HG03342 (cell line): Measurements from ENCODE around the gene HECTD1.
"Not testable (repeated sequence)": the region's sequence is repeated elsewhere in the genome, so short reads cannot be mapped to it uniquely, and the experiment has no call there.

Source experiments
- ATAC-seq: cut with Tn5 transposase; IDR thresholded peaks from one replicate; pipeline ENCODE4 v1.9.1; 2021; ENCODE audit warnings: mild to moderate bottlenecking, moderate library complexity; ENCODE audit not compliant: unreplicated experiment

HECTD1 gene

GRCh38 chr14:31096255-31096654 lies 111.3 kb downstream of the HECTD1 start:
- ATAC-seq = no peak

GRCh38 chr14:31095817-31096216 lies 111.8 kb downstream of the HECTD1 start:
- ATAC-seq = not testable (repeated sequence)

- not testable (repeated sequence) for ATAC-seq
Observed at GRCh38 chr14:31093884-31094839, 113.4 kb downstream of the HECTD1 start.

- ATAC-seq = no peak
Observed at GRCh38 chr14:31092160-31092708, 115.4 kb downstream of the HECTD1 start.

DNA sequence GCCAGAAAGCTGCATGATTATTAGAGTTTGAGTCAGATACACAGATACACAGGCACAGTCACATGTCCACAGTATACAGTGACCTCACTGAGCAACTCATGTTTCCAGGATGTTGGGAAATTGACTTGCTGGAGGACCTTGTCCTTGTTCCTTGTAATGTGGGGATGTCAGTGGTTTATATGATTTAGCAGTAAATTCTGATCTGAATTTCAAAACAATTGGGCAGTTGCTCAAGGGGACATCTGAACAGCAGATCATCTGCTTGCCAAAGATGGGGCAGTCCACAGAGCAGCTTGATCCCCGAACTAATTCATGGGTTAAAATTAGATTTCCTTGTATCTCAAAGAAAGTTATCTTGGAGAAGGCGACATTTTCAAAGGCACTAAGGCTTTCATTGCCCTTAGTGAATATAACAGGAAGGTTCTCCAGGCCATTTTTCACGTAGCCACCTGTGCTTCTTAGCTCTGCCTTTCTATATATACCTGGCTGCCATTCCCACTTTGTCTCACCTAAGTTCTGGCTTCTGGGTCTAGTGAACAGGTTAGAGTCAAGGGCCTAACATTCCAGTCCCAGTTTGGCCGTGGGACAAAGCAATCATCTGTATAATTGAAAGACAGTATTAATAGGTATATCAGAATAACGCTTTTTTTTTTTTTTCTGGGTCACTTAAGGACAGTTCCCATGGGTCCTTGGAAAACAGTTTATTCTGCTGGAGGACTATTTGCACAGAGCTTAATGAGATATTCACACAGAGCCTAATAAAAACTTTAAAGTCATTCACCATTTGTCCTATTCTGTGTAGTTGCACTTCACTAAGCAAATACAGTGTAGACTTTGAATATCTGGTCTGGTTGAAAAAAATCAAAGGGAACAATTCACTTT lies 116.5 kb downstream of the HECTD1 start:
- ATAC-seq = no peak

DNA sequence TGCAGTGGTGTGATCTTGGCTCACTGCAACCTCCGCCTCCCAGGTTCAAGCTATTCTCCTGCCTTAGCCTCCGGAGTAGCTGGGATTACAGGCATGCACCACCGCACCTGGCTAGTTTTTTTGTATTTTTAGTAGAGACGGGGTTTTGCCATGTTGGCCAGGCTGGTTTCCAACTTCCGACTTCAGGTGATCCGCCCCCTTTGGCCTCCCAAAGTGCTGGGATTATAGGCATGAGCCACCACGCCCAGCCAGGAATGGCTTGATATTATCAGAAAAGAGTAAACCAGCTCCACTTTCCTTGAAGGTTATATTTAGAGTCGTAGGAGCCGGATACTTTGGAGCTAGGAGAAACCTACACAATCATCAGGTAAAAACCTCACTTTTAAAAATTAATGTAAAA lies 121.1 kb downstream of the HECTD1 start:
- not testable (repeated sequence) for ATAC-seq

GRCh38 chr14:31085027-31085426 lies 122.6 kb downstream of the HECTD1 start:
- no peak for ATAC-seq

DNA sequence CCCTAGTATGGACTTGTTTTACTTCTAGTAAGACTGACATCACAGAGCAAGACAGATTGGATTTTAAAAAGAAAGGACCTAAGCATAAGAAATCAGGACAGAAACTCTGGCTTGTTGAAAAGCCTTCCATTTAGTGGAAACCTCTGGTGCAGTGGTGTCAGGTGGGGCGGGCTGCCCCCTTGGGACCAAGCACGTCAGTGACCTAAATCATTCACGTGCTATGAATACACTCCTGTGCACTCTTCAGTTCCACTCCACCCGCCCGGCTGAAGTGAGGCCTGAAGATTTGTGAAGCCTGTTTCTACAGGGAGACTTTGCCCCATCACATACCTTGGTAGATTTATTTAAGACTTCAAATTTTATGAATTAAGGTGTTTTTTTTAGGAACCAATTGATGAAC lies 123.2 kb downstream of the HECTD1 start:
- ATAC-seq = peak; percentile 79

DNA sequence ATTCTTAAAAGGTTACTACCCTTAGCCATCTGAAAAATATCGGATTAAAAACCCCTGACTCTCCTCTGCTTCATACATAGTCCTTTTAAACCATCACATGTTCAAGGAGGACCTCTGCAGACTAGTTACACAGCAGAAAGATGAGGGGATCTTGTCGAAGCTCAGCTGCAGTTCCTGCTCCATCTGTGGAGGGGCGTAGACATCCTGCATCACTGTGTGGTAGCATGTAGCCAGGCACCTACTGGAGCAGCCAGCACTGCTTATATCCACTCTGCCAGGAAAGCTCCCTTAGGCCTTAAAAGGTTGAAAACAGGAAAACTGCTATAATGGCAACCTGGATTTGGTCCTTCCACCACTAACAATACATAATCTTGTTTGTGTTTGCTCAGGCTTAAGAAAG lies 123.8 kb downstream of the HECTD1 start:
- no peak for ATAC-seq

- ATAC-seq = no peak
Observed at GRCh38 chr14:31080484-31080883, 127.1 kb downstream of the HECTD1 start.

- ATAC-seq = no peak
Observed at GRCh38 chr14:31080056-31080455, 127.5 kb downstream of the HECTD1 start.

DNA sequence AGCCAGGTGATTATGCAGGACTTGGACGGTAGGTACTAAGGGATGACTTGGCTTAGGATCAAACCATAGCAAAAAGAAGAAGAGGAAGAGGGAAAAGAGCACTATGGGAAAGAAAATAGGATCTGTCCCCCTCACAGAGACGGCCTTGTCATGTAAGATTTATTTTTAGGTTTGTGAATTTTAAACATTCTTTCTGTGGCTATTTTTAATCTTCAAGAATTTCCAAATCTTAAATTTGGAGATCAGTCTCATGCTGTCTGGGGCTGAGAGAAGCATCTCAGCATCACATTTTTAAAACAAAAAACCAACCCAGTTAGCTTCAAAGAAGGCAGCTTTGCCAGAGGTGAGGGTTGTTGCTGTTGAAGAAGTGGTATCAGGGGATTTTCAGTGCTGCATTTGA lies 128.8 kb downstream of the HECTD1 start:
- ATAC-seq = no peak

GRCh38 chr14:31075144-31075543 lies 132.4 kb downstream of the HECTD1 start:
- ATAC-seq = no peak

DNA sequence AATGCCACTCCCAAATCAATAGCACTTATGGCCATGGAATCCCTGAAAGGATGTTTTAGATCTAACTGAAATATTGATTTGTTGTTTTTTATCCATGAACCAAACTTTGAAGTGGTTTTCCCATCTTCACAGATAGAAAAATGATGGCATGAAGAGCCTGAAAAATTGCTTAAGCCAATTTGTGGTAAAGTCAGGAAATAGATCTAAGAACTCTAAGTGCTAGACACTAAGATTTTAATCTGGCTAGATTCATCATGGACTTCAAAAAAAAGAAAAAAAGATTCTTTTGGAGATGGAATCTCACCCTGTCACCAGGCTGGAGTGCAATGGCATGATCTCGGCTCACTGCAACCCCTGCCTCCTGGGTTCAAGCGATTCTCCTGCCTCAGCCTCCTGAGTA lies 136.4 kb downstream of the HECTD1 start:
- no peak for ATAC-seq

DNA sequence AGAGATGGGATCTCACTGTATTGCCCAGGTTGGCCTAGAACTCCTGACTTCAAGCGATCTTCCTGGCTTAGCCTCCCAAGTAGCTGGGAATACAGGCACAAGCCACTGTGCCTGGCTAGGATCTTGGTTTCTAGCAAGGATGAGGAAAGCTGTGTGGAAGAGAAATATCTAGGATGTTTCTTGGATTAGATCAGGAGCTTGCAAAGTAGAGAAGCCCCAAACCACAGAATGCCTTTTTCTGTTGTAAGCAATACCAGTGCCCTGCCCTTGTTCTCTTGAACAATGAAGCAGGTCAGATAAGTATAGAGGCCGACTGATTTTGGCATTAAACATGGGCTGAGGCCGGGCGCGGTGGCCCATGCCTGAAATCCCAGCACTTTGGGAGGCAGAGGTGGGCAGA lies 137.2 kb downstream of the HECTD1 start:
- no peak for ATAC-seq

GRCh38 chr14:31069343-31069742 lies 138.2 kb downstream of the HECTD1 start:
- ATAC-seq = no peak

GRCh38 chr14:31068235-31068634 lies 139.4 kb downstream of the HECTD1 start:
- ATAC-seq = no peak

DNA sequence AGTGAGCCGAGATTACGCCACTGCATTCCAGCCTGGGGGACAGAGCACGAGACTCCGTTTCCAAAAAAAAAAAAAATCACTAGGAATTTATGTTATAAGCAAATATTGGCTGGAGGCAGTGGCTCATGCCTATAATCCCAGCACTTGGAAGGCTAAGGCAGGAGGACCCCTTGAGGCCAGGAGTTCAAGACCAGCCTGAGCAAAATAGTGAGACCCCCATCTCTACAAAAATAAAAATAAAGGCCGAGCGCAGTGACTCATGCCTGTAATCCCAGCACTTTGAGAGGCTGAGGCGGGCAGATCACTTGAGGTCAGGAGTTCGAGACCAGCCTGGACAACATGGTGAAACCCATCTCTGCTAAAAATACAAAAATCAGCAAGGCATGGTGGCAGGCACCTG lies 144.7 kb downstream of the HECTD1 start:
- ATAC-seq = not testable (repeated sequence)

- no peak for ATAC-seq
Observed at GRCh38 chr14:31060253-31060875, 147.2 kb downstream of the HECTD1 start.

- no peak for ATAC-seq
Observed at GRCh38 chr14:31059152-31059924, 148.3 kb downstream of the HECTD1 start.
